Activated CD4-positive, alpha-beta T cell treated with anti-CD3 and anti-CD28 coated beads for 36 hours (primary cell): Measurements from ENCODE around the gene AARS2. TPM values are rescaled to one million over a fixed set of nuclear protein-coding genes. Genes with fewer than 3 reads are reported as not detected.

Source experiments
- ATAC-seq: fragments of 200-7000 bp; cut with Tn5 transposase; one replicate; pipeline ENCODE4 v1.10.0; 2021; ENCODE audit warnings: mild to moderate bottlenecking, moderate library complexity
- CTCF ChIA-PET: fragments of 350-600 bp; sonication (Branson Sonifier 250); formaldehyde crosslinking; loops from one replicate; lab custom pipeline; 2021; ENCODE audit warnings: antibody characterized with exemption; lab: Charles Lee
- POLR2A ChIA-PET: fragments of 350-600 bp; sonication (Branson Sonifier 250); formaldehyde crosslinking; loops from one replicate; lab custom pipeline; 2021; ENCODE audit warnings: antibody characterized with exemption, inconsistent platforms; lab: Charles Lee
- DNase-seq: peaks from one replicate; pipeline ENCODE4 v3.0.0-alpha.2; 2020
- H3K27ac Mint-ChIP-seq: one replicate; pipeline ENCODE4 v1.8.0; 2021; ENCODE audit warnings: mixed read lengths
- H3K27me3 Mint-ChIP-seq: one replicate; pipeline ENCODE4 v1.8.0; 2021; ENCODE audit warnings: mixed read lengths
- H3K36me3 Mint-ChIP-seq: one replicate; pipeline ENCODE4 v1.8.0; 2021; ENCODE audit warnings: low read depth, mixed read lengths
- H3K4me1 Mint-ChIP-seq: one replicate; pipeline ENCODE4 v1.8.0; 2021; ENCODE audit warnings: mixed read lengths
- H3K4me3 Mint-ChIP-seq: one replicate; pipeline ENCODE4 v1.8.0; 2021; ENCODE audit warnings: mild to moderate bottlenecking, moderate library complexity, mixed read lengths
- H3K9me3 Mint-ChIP-seq: one replicate; pipeline ENCODE4 v1.8.0; 2021; ENCODE audit warnings: low read depth, mixed read lengths
- intact Hi-C, 2 experiments: fragments of 100-400 bp; cut with DNase I in 1 of 2; cut with micrococcal nuclease in 1 of 2; formaldehyde crosslinking; loops; one replicate each; pipeline versions ENCODE4 v1.14.2 to v1.15.1; 2022 to 2024; cut with DNase I, micrococcal nuclease
- total RNA-seq, 2 experiments: library from RNA; stranded (reverse); gene quantifications; one replicate each; pipeline ENCODE4 v1.2.3, GENCODE V29; 2021

AARS2 gene
- total RNA-seq, 2 experiments from 2014 or later, result 15.2 to 17.5 TPM

GRCh38 chr6:44255871-44256774, 57.0 kb downstream of the AARS2 start:
- peaks cover 58% of the 10 kb centered on the region for H3K36me3 Mint-ChIP-seq
- ChIA-PET POLR2A (interaction anchor here (0.7 to 4.3 kb wide), 5 partner anchors 9 to 83 kb away, joined by 3 to 70 read pairs (median 4); partner anchors contain the start of genes HSP90AB1 and SLC29A1), CTCF (interaction anchor here (0.5 to 3.1 kb wide), 26 partner anchors 8 to 182 kb away, joined by 3 to 40 read pairs (median 4); partner anchors contain the start of genes AARS2, HSP90AB1 and SLC29A1)
- no peak for DNase-seq
- no peaks in the 10 kb centered on the region for H3K27me3 Mint-ChIP-seq
- intact Hi-C loops, result loop anchor here (2.0 kb wide), 2 partner anchors 33 to 159 kb away; partner anchors contain the start of gene SLC29A1 (in 1 of the 2)
- peak; percentile 5 for ATAC-seq
- peaks cover 61% of the 10 kb centered on the region for H3K4me1 Mint-ChIP-seq
- H3K27ac Mint-ChIP-seq, result peak overlapping the region; percentile 90
- H3K9me3 Mint-ChIP-seq, result no peaks in the 10 kb centered on the region
- peak overlapping the region; percentile 83 for H3K4me3 Mint-ChIP-seq

DNA sequence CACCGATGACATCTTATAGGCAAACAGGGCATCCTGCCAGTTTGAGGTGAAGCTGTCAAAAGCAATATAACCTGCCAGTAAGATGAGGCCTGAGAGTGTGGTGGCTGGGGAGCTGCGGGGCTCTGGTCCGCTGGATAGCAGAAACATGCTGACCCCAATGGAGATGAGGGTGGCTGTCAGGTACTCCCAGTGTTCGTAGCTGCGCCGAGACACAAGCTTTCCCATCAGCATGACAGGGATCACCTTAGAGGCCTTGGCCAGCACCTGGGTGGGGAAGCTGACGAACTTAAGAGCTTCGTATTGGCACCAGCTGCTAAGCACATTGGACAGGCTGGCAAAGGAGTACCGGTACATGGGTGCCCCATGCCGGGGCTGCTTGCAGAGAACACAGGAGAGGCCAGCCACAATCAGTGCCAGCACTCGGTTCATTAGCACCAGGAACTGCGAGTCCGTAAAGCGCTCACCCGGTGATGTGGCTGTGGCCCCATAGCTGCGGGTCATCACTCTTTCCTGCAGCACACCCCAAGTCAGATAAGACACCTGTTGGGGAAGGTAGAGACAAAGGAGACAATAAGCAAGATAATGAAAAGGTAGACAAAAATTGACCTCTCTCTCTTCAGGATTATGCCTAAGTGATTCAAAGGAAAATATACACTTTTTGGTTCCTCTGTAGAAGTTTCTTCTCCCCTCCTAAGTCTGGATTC, 57.9 kb downstream of the AARS2 start:
- CTCF ChIA-PET, result interaction anchor here (0.7 to 3.1 kb wide), 9 partner anchors 7 to 181 kb away, joined by 3 to 40 read pairs (median 4); partner anchors contain the start of gene HSP90AB1
- intact Hi-C loops, result no loop called here
- no peak for ATAC-seq
- peak overlapping the region; percentile 90 for H3K27ac Mint-ChIP-seq
- H3K9me3 Mint-ChIP-seq, result no peaks in the 10 kb centered on the region
- POLR2A ChIA-PET, result interaction anchor here (1.4 to 4.3 kb wide), 5 partner anchors 7 to 84 kb away, joined by 3 to 70 read pairs (median 7); partner anchors contain the start of genes HSP90AB1 and SLC29A1
- H3K36me3 Mint-ChIP-seq, result peaks cover 62% of the 10 kb centered on the region
- DNase-seq, result peak; percentile 38
- peaks cover 66% of the 10 kb centered on the region for H3K4me1 Mint-ChIP-seq
- no peaks in the 10 kb centered on the region for H3K27me3 Mint-ChIP-seq
- H3K4me3 Mint-ChIP-seq, result peak overlapping the region; percentile 83

DNA sequence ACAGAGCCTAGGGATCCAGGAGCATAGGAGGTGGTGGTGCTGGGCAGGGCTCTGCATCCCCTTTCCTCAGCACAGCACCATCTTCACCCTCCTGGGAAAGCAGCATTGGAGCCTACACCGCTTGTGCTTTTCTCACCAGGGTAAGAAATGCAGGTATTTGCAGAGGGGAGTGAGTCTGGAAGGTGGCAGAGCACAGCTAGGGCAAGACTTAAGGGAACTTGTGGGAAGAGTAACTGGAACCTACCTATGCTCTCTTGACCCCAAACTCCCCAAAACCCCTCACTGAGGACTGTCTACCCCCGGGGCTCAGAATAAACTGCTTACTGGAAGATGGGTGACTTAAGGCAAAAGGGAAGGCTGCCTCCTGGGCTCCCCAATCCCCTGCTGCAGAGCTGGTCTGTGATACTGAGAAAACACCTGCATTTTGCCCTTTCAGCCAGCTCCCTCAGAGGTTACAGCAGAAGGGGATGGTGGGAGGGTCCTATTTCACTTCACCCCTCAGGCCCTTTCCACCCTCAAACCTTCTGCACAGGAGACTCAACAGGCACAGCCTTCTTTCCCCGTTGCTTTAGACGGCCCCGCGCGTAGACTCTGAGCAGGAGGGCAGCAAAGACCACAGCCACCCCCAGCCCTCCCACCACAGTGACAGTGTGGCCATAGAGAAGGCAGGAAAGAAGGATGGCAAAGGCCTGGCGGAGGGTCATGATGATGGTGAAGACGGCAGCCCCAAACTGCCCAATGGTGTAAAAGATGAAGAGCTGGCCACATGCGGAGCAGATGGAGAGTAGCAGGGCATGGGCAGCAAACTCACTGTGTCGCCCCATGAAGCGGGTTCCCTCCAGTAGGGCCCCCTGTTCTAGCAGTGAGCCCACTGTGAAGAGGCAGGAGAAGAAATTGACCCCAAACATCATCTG, 58.7 kb downstream of the AARS2 start:
- DNase-seq (no peak), ATAC-seq (no peak)
- Mint-ChIP-seq H3K27me3 (no peaks in the 10 kb centered on the region), H3K9me3 (no peaks in the 10 kb centered on the region), H3K4me1 (peaks cover 74% of the 10 kb centered on the region), H3K36me3 (peaks cover 70% of the 10 kb centered on the region), H3K4me3 (peak overlapping the region; percentile 26), H3K27ac (peak overlapping the region; percentile 90)
- POLR2A ChIA-PET, result interaction anchor here (0.5 to 4.3 kb wide), 6 partner anchors 8 to 85 kb away, joined by 3 to 70 read pairs (median 6); partner anchors contain the start of genes HSP90AB1 and SLC29A1
- CTCF ChIA-PET, result interaction anchor here (0.8 to 3.1 kb wide), 13 partner anchors 8 to 158 kb away, joined by 3 to 40 read pairs (median 4); partner anchors contain the start of gene HSP90AB1
- intact Hi-C loops, result no loop called here

DNA sequence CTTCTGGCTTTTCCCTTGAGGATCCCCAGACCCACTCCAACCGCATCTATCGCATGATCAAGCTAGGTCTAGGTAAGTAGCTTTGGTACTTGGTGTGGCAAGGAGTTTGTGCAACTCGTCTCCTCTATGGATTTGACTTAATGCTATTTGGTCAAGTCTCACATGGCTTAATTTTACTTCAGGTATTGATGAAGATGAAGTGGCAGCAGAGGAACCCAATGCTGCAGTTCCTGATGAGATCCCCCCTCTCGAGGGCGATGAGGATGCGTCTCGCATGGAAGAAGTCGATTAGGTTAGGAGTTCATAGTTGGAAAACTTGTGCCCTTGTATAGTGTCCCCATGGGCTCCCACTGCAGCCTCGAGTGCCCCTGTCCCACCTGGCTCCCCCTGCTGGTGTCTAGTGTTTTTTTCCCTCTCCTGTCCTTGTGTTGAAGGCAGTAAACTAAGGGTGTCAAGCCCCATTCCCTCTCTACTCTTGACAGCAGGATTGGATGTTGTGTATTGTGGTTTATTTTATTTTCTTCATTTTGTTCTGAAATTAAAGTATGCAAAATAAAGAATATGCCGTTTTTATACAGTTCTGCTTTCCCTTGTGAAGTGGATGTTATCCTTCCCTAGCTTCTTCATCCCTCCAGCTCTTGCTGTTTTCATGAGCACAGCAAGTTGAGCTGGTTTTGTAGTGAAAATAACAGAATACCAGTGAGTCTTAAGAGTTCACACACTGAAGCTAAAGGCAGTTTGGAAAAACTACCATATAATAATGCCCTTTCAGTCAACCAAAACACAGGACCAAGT, 59.6 kb downstream of the AARS2 start:
- ATAC-seq, result peak; percentile 24

GRCh38 chr6:44251576-44252524, 61.3 kb downstream of the AARS2 start:
- ATAC-seq (no peak), DNase-seq (no peak)
- Mint-ChIP-seq H3K27me3 (no peaks in the 10 kb centered on the region), H3K36me3 (peaks cover 82% of the 10 kb centered on the region), H3K4me1 (peaks cover 70% of the 10 kb centered on the region), H3K4me3 (peak overlapping the region; percentile 97), H3K27ac (peak overlapping the region; percentile 44), H3K9me3 (no peaks in the 10 kb centered on the region)
- intact Hi-C loops, result no loop called here
- POLR2A ChIA-PET, result interaction anchor here (0.7 to 0.9 kb wide), 2 partner anchors 60 to 152 kb away, joined by 3 read pairs; no protein-coding TSS in a partner anchor
- CTCF ChIA-PET, result interaction anchor here (1.3 to 3.0 kb wide), 4 partner anchors 10 to 80 kb away, joined by 4 to 10 read pairs (median 8); no protein-coding TSS in a partner anchor

More for the DNA sequence above, 59.6 kb downstream of the AARS2 start:
- H3K4me3 Mint-ChIP-seq, result peak overlapping the region; percentile 97
- H3K27me3 Mint-ChIP-seq, result no peaks in the 10 kb centered on the region
- peak overlapping the region; percentile 17 for H3K27ac Mint-ChIP-seq
- DNase-seq, result peak; percentile 81
- peaks cover 79% of the 10 kb centered on the region for H3K4me1 Mint-ChIP-seq
- H3K9me3 Mint-ChIP-seq, result no peaks in the 10 kb centered on the region
- H3K36me3 Mint-ChIP-seq, result peaks cover 75% of the 10 kb centered on the region
- POLR2A ChIA-PET, result interaction anchor here (1.2 to 3.7 kb wide), 3 partner anchors 9 to 29 kb away, joined by 3 to 28 read pairs (median 7); partner anchors contain the start of gene SLC29A1
- CTCF ChIA-PET, result interaction anchor here (0.6 to 3.0 kb wide), 10 partner anchors 9 to 157 kb away, joined by 3 to 9 read pairs (median 4); no protein-coding TSS in a partner anchor
- intact Hi-C loops, result no loop called here

DNA sequence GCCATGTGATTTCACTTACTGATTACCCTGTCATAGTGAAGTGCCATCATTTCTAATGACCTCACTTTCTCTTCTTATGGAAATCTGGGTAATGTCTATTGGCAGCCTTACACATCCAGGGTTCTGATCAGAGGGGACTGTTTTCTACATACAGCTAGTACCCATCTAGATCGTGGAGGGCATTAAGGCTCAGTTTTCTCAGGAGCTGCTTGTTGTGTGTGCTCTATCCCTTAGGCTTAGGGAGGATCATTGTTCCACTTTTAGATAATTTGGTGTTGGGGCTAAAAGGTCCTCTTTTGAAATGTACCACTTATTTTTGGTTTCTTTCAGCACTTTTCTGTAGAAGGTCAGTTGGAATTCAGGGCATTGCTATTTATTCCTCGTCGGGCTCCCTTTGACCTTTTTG, 62.4 kb downstream of the AARS2 start:
- no peaks in the 10 kb centered on the region for H3K9me3 Mint-ChIP-seq
- POLR2A ChIA-PET, result interaction anchor here (0.5 to 0.6 kb wide), 2 partner anchors 56 to 1069 kb away, joined by 3 read pairs; partner anchors contain the start of gene CUL9
- peaks cover 62% of the 10 kb centered on the region for H3K4me1 Mint-ChIP-seq
- DNase-seq (no peak), ATAC-seq (no peak)
- H3K27me3 Mint-ChIP-seq, result no peaks in the 10 kb centered on the region
- H3K4me3 Mint-ChIP-seq, result peak overlapping the region; percentile 97
- peaks cover 82% of the 10 kb centered on the region for H3K36me3 Mint-ChIP-seq
- CTCF ChIA-PET, result interaction anchor here (1.3 to 2.1 kb wide), 3 partner anchors 15 to 79 kb away, joined by 4 to 10 read pairs (median 6); no protein-coding TSS in a partner anchor
- intact Hi-C loops, result no loop called here
- peak overlapping the region; percentile 99 for H3K27ac Mint-ChIP-seq

- POLR2A ChIA-PET, result no interaction called here
- H3K4me3 Mint-ChIP-seq, result peak overlapping the region; percentile 97
Measured at GRCh38 chr6:44250067-44250717, 63.0 kb downstream of the AARS2 start.

More at GRCh38 chr6:44250067-44250717, 63.0 kb downstream of the AARS2 start:
- no peak for DNase-seq
- Mint-ChIP-seq H3K9me3 (no peaks in the 10 kb centered on the region), H3K36me3 (peaks cover 82% of the 10 kb centered on the region), H3K4me1 (peaks cover 62% of the 10 kb centered on the region), H3K27ac (peak overlapping the region; percentile 99), H3K27me3 (no peaks in the 10 kb centered on the region)
- CTCF ChIA-PET, result interaction anchor here (2.1 kb wide), 1 partner anchor 78 kb away, joined by 10 read pairs; no protein-coding TSS in a partner anchor
- no peak for ATAC-seq
- intact Hi-C loops, result no loop called here
